WTC11 (cell line): ENCODE measurements around the gene CYP2A7. TPM values are rescaled to one million over a fixed set of nuclear protein-coding genes. Genes with fewer than 3 reads are reported as not detected.
"Not testable (repeated sequence)": the region's sequence is repeated elsewhere in the genome, so short reads cannot be mapped to it uniquely, and the experiment has no call there.

Experiments
- ATAC-seq: fragments of 200-7000 bp; cut with Tn5 transposase; 2 replicates; pipeline ENCODE4 v1.10.0; 2021; ENCODE audit warnings: mild to moderate bottlenecking, moderate library complexity
- CTCF ChIA-PET: fragments of 300-600 bp; sonication (Branson Sonifier 250); formaldehyde crosslinking; loops from one replicate; lab custom pipeline; 2021; ENCODE audit warnings: antibody characterized with exemption; lab: Charles Lee
- POLR2A ChIA-PET: fragments of 350-600 bp; sonication (Branson Sonifier 250); formaldehyde crosslinking; loops from one replicate; lab custom pipeline; 2021; ENCODE audit warnings: antibody characterized with exemption; lab: Charles Lee
- DNase-seq: peaks from one replicate; pipeline ENCODE4 v3.0.0; 2021; ENCODE audit warnings: low spot score
- H3K27ac Mint-ChIP-seq: 2 replicates; pipeline ENCODE4 v1.8.0; 2021; ENCODE audit warnings: mixed read lengths
- H3K27me3 Mint-ChIP-seq: 2 replicates; pipeline ENCODE4 v1.8.0; 2021; ENCODE audit warnings: low read depth, mild to moderate bottlenecking, moderate library complexity, mixed read lengths
- H3K36me3 Mint-ChIP-seq: 2 replicates; pipeline ENCODE4 v1.8.0; 2021; ENCODE audit warnings: mixed read lengths
- H3K4me1 Mint-ChIP-seq: 2 replicates; pipeline ENCODE4 v1.8.0; 2022; ENCODE audit warnings: mixed read lengths
- H3K4me3 Mint-ChIP-seq: 2 replicates; pipeline ENCODE4 v1.8.0; 2021; ENCODE audit warnings: mild to moderate bottlenecking, moderate library complexity, mixed read lengths
- H3K9me3 Mint-ChIP-seq: 2 replicates; pipeline ENCODE4 v1.8.0; 2021; ENCODE audit warnings: mixed read lengths
- ATF1 ChIP-seq: sonication (generic); formaldehyde crosslinking; IDR thresholded peaks from 2 replicates; pipeline ENCODE4 v1.8.1; 2023; ENCODE audit warnings: mild to moderate bottlenecking, moderate library complexity, missing genetic modification reagents
- E2F4 ChIP-seq: sonication (generic); formaldehyde crosslinking; IDR thresholded peaks from 2 replicates; pipeline ENCODE4 v1.8.1; 2022; ENCODE audit warnings: low read depth, mild to moderate bottlenecking, moderate library complexity, missing genetic modification reagents, borderline replicate concordance
- FOXK1 ChIP-seq: sonication (generic); formaldehyde crosslinking; IDR thresholded peaks from 2 replicates; pipeline ENCODE4 v1.8.0; 2022; ENCODE audit warnings: mild to moderate bottlenecking, moderate library complexity, missing genetic modification reagents
- GRHL2 ChIP-seq: fragments of 250-450 bp; sonication (Bioruptor Pico); IDR thresholded peaks from 2 replicates; pipeline ENCODE4 v1.8.0; 2022; ENCODE audit warnings: mild to moderate bottlenecking, moderate library complexity; ENCODE audit not compliant: insufficient replicate concordance, severe bottlenecking
- JUN ChIP-seq: sonication (generic); formaldehyde crosslinking; IDR thresholded peaks from 2 replicates; pipeline ENCODE4 v1.8.0; 2023; ENCODE audit warnings: mild to moderate bottlenecking, missing genetic modification reagents
- KAT7 ChIP-seq: sonication (generic); formaldehyde crosslinking; IDR thresholded peaks from 2 replicates; pipeline ENCODE4 v1.8.1; 2023; ENCODE audit warnings: missing genetic modification reagents, mild to moderate bottlenecking, borderline replicate concordance
- PRDM15 ChIP-seq: sonication (generic); formaldehyde crosslinking; IDR thresholded peaks from 2 replicates; pipeline ENCODE4 v1.8.0; 2022; ENCODE audit warnings: missing genetic modification reagents
- TCF7 ChIP-seq: sonication (generic); formaldehyde crosslinking; IDR thresholded peaks from 2 replicates; pipeline ENCODE4 v1.8.0; 2022; ENCODE audit warnings: mild to moderate bottlenecking, low read depth, missing genetic modification reagents, moderate library complexity
- ZMAT4 ChIP-seq: fragments of 250-450 bp; sonication (Bioruptor Pico); IDR thresholded peaks from 2 replicates; pipeline ENCODE4 v1.9.0; 2021; ENCODE audit warnings: mild to moderate bottlenecking
- ZNF263 ChIP-seq: sonication (generic); formaldehyde crosslinking; IDR thresholded peaks from 2 replicates; pipeline ENCODE4 v1.8.1; 2022; ENCODE audit warnings: low read depth, mild to moderate bottlenecking, moderate library complexity, missing genetic modification reagents
- ZNF281 ChIP-seq: sonication (generic); formaldehyde crosslinking; IDR thresholded peaks from 2 replicates; pipeline ENCODE4 v1.8.0; 2023; ENCODE audit warnings: mild to moderate bottlenecking, missing genetic modification reagents
- ZNF425 ChIP-seq: fragments of 250-450 bp; sonication (Bioruptor Pico); conservative IDR thresholded peaks from 2 replicates; pipeline ENCODE4 v1.9.0; 2021; ENCODE audit warnings: mild to moderate bottlenecking
- total RNA-seq: library from RNA; stranded (reverse); gene quantifications from 3 replicates; pipeline ENCODE4 v1.2.3, GENCODE V29; 2021

The CYP2A7 gene
- total RNA-seq, 1 experiment from 2014 or later, result not detected

GRCh38 chr19:40836754-40837429, 45.1 kb downstream of the CYP2A7 start (continued):
- TF ChIP-seq ZNF425 (CRISPR knock-in tag) (no peak), PRDM15 (CRISPR knock-in tag) (no peak), E2F4 (no peak), GRHL2 (CRISPR knock-in tag) (no peak), ATF1 (CRISPR knock-in tag) (no peak), JUN (CRISPR knock-in tag) (no peak), FOXK1 (CRISPR knock-in tag) (no peak), ZMAT4 (CRISPR knock-in tag) (no peak), ZNF281 (CRISPR knock-in tag) (no peak), ZNF263 (no peak), TCF7 (no peak), KAT7 (no peak)

GRCh38 chr19:40833728-40834533, 48.1 kb downstream of the CYP2A7 start:
- CTCF ChIA-PET, H3K9me3 Mint-ChIP-seq, H3K4me3 Mint-ChIP-seq, ATAC-seq, H3K36me3 Mint-ChIP-seq, H3K4me1 Mint-ChIP-seq, H3K27me3 Mint-ChIP-seq, H3K27ac Mint-ChIP-seq, DNase-seq: not testable (repeated sequence)
- POLR2A ChIA-PET, result interaction anchor here (0.6 kb wide), 1 partner anchor 1286 kb away, joined by 3 read pairs; no protein-coding TSS in a partner anchor

GRCh38 chr19:40832431-40832790, 49.6 kb downstream of the CYP2A7 start:
- DNase-seq, H3K36me3 Mint-ChIP-seq, POLR2A ChIA-PET, CTCF ChIA-PET, H3K27me3 Mint-ChIP-seq, H3K4me1 Mint-ChIP-seq, ATAC-seq, H3K9me3 Mint-ChIP-seq, H3K27ac Mint-ChIP-seq, H3K4me3 Mint-ChIP-seq: not testable (repeated sequence)
